HG02610 (cell line): ENCODE results near the gene GABRR2.
"Not testable (repeated sequence)": the region's sequence is repeated elsewhere in the genome, so short reads cannot be mapped to it uniquely, and the experiment has no call there.

Source experiments
- ATAC-seq: cut with Tn5 transposase; IDR thresholded peaks from one replicate; pipeline ENCODE4 v1.9.1; 2021; ENCODE audit warnings: mild to moderate bottlenecking, moderate library complexity; ENCODE audit not compliant: unreplicated experiment

The GABRR2 gene

DNA sequence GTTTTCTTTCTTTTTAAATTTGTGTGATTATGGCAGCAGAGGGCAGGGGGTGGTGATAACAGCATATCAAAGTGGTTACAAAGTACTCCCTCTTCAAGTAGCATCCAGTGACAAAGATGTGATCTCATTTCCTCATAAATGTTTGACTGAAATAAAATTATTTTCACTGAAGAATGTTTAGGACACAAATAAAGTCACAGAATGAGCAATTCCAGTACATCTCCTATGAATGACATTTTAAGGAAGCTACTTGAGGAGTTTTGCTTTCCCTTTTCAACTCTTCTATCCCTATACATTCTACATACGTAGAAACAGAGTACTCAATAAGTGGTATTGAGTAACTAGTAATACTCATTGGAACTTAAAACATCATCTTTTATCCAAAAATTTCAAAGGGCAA is 13.9 kb upstream of the GABRR2 start:
- no peak for ATAC-seq

DNA sequence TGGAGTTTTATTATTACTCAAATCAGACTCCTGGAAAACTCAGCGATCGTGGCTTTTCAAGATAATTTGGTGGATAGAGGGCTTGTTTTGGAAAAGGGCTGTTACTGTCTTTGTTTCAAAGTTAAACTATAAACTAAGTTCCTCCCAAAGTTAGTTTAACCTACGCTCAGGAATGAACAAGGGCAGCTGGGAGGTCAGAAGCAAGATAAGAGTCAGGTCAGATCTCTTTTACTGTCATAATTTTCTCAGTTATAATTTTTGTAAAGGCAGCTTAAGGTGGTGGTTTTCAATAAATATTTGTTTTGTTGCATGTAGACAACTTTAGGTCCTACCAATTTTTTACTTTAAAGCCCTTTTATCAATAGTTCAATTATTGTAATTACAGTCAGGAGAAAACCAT is 9.2 kb upstream of the GABRR2 start:
- no peak for ATAC-seq

DNA sequence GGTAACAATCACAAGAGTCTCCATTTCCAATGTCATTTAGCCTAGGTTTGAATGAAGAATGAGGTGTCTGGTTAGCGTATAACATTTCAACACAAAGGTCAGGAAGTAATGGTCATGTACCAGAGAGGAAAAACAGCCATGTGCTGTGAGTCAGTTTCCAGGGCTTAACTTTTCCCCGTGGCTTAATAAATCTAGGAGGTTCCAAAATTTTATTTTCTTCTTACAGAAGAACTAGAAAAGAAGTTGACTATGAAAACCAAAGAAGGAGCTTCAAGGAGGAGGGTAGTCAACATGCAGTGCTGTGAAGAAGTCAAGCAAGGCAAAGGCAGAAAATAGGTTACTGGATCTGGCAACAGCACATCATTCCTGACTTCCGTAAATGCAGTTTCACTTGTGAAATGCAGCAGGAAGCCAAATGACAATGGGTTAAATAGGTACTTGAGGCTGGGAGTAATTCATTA is 8.4 kb upstream of the GABRR2 start:
- no peak for ATAC-seq

DNA sequence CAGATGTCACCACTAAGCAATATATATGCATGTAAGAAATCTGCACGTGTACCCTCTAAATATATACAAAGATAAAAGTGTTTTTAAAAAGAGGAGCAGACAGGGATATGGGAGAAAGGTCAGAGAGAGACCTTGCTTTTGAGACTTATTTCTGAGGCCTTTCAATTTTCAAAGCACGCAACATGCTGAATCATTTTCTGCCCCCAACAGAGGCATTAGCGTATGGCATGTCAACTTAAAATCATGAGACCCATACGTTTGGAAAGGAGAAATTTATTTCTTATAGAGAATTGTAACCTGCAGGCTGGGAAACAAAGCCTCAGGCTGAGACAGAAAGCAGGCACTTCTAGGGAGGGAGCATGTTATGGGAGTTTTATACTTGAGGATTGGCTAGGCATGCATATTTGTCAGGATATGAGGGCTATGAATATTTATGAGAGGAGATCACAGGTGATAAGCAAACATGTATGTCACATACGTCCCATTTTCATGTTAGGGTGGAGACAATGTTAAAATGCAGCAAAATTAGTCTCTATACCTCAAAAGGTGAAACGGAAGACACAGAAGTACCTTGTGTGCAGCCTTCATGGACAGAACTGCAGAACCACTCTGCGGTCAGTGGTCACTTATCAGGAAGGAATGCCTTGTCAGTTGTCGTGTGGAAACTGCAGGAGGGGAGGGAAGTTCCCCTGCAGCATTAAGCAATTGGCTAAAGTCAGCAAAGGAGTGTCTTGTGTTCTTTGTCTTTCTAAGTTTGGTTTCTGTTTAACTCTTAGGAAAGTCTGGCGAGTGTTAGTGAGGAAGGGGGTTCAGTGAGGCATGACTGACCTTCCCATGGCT is 6.3 kb upstream of the GABRR2 start:
- peak; percentile 56 for ATAC-seq

DNA sequence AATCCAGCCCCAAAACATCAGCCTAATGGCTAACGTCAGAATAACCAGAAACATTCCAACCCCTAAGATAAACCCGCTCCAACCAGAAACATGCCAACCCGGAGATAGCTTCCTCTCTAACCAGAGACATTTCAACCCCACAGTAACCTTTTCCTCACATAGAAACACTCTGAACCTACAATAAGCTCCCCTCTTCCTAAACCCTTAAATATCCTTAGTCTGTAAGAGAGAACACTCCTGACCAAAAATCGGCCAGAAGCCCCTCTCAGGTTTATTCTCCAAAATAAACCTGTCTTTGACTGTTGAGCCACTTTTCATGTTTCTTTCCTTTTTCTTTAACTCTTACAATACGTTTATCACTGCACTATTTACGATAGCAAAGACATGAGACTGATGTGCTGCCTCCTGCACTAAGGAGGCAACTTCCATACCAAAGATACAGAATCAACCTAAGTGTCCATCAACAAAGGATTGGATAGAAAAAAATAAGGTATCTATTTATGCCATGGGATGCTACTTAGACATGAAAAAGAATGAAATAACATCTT is 5.0 kb upstream of the GABRR2 start:
- ATAC-seq, result no peak

DNA sequence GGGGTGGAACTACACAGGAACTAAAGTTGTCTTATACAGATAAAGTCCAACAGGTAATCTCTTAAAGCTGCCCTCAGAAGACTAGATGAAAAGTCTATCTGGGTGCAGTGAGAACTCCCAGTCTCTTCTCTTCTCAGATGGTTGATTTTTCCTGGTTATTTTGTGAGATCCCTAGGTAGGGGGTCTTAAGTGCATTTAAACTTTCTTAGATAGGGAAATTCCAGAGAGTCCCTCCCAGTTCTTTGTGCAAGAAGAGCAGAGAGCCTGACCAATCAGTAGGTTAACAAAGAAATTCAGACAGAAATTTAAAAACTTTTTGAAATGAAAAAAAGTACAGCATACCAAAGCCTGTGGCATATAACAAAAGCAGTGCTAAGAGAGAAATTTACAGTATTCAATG is 2.0 kb upstream of the GABRR2 start:
- ATAC-seq, result no peak

DNA sequence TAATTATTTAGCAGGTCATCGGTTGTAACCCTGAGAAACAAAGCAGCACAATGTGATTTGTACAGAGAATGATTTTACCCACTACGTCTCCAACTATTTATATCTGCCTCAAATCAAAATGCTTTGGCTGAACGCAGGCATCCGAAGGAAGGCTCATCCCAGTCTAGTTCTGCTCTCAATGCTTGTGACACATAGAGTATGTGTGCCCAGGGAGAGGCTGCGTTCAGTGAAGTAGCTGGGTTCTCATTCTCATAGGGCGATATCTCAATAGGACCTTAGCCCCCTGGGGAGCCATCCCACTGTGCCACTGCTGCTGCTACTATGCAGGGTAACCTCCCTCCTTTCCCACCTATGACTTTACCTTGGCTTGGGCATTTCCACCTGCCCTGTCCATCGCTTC is 407 bp downstream of the GABRR2 start:
- ATAC-seq, result no peak

DNA sequence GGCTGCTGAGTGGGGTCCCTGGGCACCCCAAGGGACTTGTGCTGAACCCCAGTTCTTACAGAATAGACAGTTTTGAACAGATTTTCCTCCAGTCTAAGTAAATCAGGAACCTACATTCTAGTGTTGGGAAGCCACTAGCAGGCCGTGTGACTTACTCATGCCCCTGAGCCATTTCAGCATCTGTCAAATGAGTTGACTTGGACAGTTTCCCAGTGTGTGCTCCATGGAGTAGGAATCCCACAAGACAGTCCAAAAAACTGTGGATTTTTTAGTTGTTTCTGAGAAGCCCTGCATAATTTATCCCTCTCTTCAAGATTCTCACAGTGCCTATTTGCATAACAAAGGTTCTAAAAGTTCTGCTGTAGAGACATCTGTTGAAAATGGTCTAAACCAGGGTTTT is 2.1 kb downstream of the GABRR2 start:
- no peak for ATAC-seq

DNA sequence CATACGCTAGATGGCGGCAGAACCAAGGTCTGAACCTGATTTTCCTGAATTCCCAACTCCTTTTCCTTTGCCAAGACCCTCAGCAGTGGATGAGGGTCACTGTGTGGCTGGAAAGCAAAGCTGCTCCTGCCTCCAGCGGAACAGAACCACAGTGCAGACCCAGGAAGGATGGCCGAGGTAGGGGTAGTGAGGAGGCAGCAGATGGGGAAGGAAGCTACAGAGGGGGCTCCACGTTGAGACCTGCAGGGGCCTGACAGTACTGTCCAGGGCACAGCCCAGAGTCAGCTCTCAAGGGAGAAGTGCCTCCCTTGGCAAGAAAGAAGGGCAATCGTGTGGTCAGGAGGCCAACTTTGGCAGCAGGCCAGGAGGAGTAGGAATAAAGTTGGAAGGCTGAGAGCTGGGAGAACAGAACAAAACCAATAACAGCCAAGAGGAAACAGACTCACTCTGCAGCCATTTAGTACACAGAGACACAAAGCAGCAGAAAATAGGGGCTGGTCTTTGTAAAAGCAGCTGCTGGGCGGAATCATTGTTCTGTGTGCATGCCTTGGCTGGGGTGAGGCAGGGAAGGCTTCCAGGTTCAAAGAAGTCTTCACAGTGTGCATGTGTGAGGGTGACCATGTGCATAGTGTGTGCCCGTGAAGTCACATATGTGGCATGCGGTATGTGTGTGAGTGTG is 3.1 kb downstream of the GABRR2 start:
- ATAC-seq, result no peak

DNA sequence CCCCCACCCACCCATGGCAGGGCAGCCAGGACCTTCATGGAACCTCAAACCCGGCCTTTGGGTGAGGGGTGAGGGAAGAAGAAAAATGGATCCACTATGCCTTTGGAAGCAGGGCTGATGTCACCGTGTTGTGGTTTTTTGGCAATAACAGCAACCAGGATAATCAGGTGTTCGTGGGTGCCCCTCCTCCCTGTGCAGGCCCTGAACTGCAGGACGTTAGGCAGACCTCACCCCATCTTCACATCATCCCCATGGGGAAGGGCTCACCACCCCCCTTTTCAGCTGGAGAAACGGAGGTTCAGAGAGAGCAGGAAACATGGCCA is 3.6 kb downstream of the GABRR2 start:
- no peak for ATAC-seq

DNA sequence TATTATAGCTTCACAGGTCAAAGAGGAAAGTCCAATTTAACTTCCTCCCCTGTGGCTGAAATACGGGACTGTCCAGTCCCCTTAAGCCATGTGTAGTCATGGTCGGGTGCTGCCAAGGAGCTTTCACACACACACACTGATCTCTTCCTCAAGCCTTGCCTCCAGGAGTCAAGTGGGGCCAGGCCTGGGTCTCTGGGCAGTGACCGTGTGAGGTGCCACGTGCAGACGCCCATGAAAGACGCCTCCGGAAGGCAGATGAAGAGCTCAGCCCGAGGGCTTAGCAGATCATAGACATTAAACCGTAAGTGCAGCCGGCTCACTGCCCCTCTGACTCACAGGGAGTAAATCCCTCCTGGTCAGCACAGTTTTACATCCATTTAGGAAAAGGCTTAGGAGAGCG is 4.2 kb downstream of the GABRR2 start:
- no peak for ATAC-seq

DNA sequence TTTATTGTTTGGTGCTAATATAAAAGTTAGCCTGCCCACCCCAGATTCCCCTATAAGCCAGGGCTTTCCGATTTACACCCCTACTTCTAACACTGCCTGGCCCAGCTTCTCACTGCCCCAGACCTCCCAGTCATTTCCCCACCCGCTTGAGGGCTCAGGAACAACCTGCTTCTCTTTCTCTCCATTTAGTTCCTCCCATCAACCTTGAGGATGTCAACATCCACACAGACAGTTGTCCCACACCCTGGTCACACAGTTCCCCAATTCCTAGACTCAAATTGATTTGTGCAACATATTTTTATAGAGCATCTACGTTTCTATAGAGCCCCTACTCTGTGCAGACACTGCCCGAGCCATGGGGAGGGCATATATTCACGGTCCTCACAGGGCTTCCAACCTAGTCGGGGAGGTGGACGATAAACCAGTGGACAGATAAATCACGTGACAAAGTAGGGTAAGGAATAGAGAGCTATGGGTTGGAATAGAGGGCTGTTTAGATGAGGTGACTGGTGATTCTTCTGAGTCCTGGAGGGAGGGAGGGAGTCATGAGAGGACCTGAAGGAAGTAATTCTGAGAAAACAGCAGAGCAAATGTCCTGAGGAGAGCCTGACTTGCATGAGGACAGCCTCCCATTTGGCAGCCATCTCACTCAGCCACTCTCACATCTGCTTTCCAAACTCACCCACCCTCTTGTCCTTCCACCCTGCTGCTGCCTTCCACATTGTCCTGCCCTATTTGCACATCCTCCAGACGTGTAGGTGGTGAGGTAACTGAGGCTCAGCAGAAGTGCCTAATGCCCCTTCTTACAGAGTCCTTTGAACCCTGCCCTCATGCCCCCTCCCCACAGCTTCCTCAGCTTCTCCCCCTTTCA is 6.3 kb downstream of the GABRR2 start:
- ATAC-seq, result no peak

DNA sequence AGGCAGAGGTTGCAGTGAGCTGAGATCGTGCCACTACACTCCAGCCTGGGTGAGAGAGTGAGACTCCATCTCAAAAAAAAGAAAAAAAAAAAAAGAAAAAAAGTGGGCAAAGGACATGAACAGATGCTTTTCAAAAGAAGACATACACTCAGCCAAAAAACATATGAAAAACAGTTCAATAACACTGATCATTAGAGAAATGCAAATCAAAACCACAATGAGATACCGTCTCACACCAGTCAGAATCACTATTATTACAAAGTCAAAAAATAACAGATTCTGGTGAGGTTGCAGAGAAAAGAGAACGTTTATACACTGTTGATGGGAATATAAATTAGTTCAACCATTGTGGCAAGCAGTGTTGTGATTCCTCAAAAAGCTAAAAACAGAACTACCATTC is 10.6 kb downstream of the GABRR2 start:
- not testable (repeated sequence) for ATAC-seq

DNA sequence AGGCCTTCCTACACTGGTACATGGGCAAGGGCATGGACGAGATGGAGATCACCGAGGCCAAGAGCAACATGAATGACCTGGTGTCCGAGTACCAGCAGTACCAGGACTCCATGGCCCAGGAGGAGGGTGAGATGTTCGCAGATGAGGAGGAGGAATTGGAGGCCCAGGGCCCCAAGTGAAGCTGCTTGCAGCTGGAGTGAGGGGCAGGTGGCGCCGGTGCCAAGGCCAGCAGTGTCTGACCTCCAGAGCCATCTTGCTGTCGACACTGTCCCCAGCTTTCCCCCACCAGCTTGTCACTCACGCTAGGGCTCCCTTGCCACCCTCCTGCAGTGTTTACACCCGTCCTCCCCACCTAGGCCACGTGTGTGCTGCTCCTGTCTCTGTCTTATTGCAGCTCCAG is 12.2 kb downstream of the GABRR2 start:
- ATAC-seq, result no peak

DNA sequence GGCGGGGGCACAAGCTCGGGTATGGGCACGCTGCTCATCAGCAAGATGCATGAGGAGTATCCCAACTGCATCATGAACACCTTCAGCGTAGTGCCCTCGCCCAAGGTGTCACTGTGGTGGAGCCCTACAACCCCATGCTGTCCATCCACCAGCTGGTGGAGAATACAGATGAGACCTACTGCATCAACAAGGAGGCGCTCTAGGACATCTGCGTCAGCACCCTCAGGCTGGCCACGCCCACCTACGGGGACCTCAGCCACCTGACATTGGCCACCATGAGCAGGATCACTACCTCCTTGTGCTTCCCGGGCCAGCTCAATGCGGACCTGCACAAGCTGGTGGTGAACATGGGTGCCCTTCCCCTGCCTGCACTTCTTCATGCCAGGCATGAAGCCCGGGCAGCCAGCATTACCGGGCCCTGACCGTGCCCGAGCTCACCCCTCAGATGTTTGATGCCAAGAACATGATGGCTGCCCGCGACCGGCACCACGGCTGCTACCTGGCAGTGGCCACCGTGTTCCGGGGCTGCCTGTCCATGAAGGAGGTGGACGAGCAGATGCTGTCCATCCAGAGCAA is 12.8 kb downstream of the GABRR2 start:
- ATAC-seq, result no peak

DNA sequence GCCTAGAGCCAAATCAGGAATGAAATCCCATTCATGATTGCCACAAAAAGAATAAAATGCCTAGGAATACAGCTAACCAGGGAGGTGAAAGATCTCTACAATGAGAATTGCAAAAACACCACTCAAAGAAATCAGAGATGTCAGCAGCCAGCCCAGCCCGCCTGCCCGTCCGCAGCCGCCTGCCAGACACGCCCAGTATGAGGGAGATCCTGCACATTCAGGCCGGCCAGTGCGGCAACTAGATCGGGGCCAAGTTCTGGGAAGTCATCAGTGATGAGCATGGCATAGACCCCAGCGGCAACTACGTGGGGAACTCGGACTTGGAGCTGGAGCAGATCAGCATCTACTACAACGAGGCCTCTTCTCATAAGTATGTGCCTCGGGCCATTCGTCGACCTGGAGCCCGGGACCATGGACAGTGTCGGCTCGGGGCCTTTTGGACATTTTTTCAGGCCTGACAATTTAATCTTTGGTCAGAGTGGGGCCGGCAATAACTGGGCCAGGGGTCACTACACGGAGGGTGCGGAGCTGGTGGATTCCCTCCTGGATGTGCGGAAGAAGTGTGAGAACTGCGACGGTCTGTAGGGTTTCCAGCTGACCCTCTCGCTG is 13.4 kb downstream of the GABRR2 start:
- ATAC-seq, result no peak

DNA sequence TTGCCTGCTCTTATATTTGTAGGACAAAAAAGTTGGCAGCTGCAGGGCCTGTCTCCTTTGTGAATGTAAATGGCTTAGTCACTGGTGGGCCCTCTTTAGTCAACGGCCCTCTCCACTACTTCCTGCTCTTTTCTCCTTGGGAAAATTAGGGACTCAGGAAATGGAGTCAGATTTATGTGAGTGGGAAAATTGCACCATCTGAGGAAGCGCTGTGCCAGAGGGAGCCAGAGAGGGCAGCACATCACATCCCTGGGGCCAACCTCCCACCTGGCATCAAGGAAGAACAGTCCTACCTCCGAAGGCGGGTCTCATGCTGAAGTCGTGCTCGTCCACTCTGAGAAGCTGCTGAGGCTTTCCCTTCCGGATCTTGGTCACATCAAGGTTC is 15.6 kb downstream of the GABRR2 start:
- no peak for ATAC-seq

DNA sequence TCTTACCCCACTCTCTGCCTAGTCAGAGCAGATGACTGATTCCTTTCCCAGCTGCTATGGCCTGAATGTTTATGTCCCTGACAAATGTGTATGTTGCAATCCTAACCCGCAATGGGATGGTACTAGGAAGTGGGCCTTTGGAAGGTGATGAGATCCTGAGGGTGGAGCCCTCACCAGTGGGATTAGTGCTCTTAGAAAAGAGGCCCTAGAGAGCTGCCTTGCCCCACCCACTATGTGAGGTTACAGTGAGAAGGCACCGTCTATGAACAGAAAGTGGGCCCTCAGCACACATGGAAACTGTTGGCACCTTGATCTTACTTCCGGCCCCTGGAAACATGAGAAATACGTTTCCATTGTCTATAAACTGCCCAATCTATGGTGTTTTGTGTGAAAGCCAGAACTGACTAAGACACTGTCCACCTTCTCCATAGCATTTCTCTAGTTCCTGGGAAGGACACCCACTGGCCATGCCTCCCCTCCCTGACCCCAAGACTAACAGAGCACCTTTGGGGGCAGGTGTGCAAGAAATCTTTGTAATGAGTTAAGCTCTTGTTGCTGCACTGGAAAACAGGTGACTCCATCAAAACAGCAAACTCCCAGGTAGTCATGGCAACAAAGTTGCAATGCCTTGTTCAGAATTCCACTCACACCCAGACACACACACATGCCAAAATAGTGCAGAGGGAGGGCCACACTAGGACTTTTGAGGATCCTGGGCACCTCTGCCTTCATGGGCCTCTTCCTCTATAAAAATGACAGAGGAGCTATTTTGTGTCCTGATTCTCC is 16.2 kb downstream of the GABRR2 start:
- peak; percentile 64 for ATAC-seq

DNA sequence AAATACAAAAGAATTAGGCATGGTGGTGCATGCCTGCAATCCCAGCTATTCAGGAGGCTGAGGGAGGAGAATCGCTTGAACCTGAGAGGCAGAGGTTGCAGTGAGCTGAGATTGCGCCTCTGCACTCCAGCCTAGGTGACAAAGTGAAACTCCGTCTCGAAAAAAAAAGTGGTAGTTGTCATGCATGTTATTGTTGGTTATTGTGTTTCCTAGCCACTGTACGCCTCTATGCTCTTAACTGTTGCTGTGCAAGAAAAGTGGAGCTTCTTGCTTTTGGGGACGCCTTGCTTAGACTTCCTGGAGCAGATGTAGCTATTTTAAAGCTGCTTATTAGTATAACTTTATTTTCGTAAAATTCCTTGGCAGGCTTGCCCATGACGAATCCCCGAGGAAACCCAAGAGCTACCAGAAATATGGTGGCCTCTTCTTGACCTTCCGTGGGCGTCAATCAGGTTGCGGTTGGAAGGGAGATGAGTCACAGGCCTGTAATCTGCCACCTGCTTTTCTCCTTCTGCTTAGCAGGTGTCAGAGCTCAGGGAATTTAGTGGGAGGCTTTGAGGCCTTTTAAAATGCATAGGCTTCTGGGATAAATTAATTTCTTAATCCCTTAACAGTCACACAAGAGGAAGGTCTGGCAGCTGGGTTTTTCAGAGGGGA is 17.3 kb downstream of the GABRR2 start:
- peak; percentile 88 for ATAC-seq
